GM19043 (cell line): Measurements from ENCODE around the gene TSKS.
"Not testable (repeated sequence)": the region's sequence is repeated elsewhere in the genome, so short reads cannot be mapped to it uniquely, and the experiment has no call there.

ENCODE experiments used
- ATAC-seq: cut with Tn5 transposase; IDR thresholded peaks from one replicate; pipeline ENCODE4 v1.9.1; 2021; ENCODE audit warnings: low read depth; ENCODE audit not compliant: unreplicated experiment

The TSKS gene

GRCh38 chr19:49727217-49728030 lies 35.7 kb downstream of the TSKS start:
- no peak for ATAC-seq

- not testable (repeated sequence) for ATAC-seq
Measured at GRCh38 chr19:49719420-49719819, 43.7 kb downstream of the TSKS start.

GRCh38 chr19:49718991-49719390 lies 44.1 kb downstream of the TSKS start:
- ATAC-seq: no peak

- ATAC-seq: no peak
Measured at GRCh38 chr19:49718511-49718910, 44.6 kb downstream of the TSKS start.

- no peak for ATAC-seq
Measured at GRCh38 chr19:49716154-49716553, 47.0 kb downstream of the TSKS start.

GRCh38 chr19:49713236-49713845 lies 49.8 kb downstream of the TSKS start:
- no peak for ATAC-seq

- ATAC-seq: no peak
Measured at GRCh38 chr19:49712397-49712859, 50.7 kb downstream of the TSKS start.

GRCh38 chr19:49710372-49710951 lies 52.6 kb downstream of the TSKS start:
- ATAC-seq: no peak

- ATAC-seq: no peak
Measured at GRCh38 chr19:49705919-49706318, 57.2 kb downstream of the TSKS start.

- ATAC-seq: no peak
Measured at GRCh38 chr19:49704888-49705642, 58.0 kb downstream of the TSKS start.

GRCh38 chr19:49701271-49701786 lies 61.8 kb downstream of the TSKS start:
- ATAC-seq: no peak

GRCh38 chr19:49700563-49700962 lies 62.5 kb downstream of the TSKS start:
- no peak for ATAC-seq

GRCh38 chr19:49699364-49699763 lies 63.7 kb downstream of the TSKS start:
- ATAC-seq: no peak

- ATAC-seq: no peak
Measured at GRCh38 chr19:49696865-49697264, 66.2 kb downstream of the TSKS start.

- no peak for ATAC-seq
Measured at GRCh38 chr19:49696115-49696514, 67.0 kb downstream of the TSKS start.

GRCh38 chr19:49692147-49692506 lies 71.0 kb downstream of the TSKS start:
- ATAC-seq: no peak

GRCh38 chr19:49691243-49692146 lies 71.6 kb downstream of the TSKS start:
- no peak for ATAC-seq

- no peak for ATAC-seq
Measured at GRCh38 chr19:49690656-49691242, 72.4 kb downstream of the TSKS start, which contains the start of gene CPT1C. Gene CPT1C, plus strand, starts transcription at chr19:49691116. Its CDS starts 1,137 bp downstream, at chr19:49692253.

GRCh38 chr19:49690079-49690655 lies 72.9 kb downstream of the TSKS start:
- no peak for ATAC-seq
